LHCN-M2 (cell line): ENCODE results near the gene GPR101. TPM values are rescaled to one million over a fixed set of nuclear protein-coding genes. Genes with fewer than 3 reads are reported as not detected.

Experiments
- DNase-seq: peaks from one replicate; pipeline ENCODE4 v3.0.0-alpha.2; 2012; ENCODE audit warnings: low read depth
- polyA plus RNA-seq: library from polyadenylated mRNA; unstranded; fragments of >200 nt; gene quantifications from one replicate; pipeline ENCODE4 v1.2.1, GENCODE V29; 2012; ENCODE audit warnings: missing spikeins
- total RNA-seq: library from RNA; depleted of rRNA; stranded (reverse); fragments of >200 nt; gene quantifications from 2 replicates; pipeline ENCODE4 v1.2.3, GENCODE V29; 2014; rRNA removed

GPR101 gene, protein sequence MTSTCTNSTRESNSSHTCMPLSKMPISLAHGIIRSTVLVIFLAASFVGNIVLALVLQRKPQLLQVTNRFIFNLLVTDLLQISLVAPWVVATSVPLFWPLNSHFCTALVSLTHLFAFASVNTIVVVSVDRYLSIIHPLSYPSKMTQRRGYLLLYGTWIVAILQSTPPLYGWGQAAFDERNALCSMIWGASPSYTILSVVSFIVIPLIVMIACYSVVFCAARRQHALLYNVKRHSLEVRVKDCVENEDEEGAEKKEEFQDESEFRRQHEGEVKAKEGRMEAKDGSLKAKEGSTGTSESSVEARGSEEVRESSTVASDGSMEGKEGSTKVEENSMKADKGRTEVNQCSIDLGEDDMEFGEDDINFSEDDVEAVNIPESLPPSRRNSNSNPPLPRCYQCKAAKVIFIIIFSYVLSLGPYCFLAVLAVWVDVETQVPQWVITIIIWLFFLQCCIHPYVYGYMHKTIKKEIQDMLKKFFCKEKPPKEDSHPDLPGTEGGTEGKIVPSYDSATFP
- total RNA-seq, result not detected in 2 replicates
- polyA plus RNA-seq, result not detected

DNA sequence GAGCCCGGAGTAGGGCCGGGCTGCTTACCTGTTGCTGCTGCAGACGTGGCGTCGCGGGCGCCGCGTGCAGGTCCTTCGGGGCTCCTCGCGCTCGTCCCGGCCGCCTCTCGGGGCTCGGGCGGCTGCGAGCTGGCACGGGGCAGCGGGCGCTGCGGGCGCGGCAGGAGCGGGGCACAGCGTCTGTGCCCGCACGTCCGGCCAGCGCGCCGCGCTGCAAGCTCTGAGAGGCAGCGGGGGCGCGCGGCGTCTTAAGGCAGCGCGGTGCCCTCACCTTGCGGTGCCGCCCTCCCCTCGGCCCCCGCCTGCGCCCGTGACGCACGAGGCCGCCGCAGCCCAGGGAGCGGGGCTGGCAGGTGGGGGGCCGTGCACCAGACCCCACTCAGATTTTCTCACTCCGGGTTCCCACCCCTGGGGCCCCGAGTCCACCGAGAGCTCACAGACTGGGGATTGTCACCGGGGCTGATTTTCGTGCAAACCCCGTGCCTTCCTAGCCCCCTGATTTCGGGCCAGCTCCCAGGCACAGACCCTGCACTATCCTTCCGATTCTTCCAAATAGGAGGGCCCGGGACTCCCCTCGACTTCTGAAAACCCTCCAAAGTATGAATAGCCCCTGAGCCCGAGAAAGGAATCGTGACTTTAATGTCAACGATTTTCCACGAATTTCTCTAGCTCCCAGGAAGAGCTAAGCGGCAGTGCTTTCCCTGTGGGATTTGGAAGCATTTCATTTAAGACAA is at the start of gene GPR101:
Gene GPR101 (minus strand): TSS at position 222 of the 734 bp plus-strand sequence. CDS start 2,321 bp downstream, outside the sequence.
- no peak for DNase-seq

GRCh38 chrX:137081239-137081638 is 47.4 kb upstream of the GPR101 start:
- no peak for DNase-seq

DNA sequence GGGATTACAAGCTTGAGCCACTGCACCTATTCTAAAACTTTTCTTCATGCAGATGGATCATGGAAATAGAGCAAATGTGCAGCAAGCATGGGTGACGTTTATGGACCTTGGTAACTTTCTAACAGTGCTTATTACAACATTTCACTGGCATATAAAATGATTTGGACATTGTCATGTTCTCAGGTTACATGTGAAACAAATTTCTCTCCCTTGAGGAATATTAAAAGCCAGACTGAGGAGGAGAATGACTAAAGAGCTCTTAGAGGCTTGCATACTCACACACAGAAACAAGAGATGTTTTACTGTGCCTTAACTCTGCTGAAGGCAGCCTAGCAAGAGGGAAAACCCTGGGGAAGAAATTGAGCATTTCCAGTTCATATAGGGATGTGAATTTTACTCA is 38.6 kb upstream of the GPR101 start:
- DNase-seq, result peak; percentile 70

DNA sequence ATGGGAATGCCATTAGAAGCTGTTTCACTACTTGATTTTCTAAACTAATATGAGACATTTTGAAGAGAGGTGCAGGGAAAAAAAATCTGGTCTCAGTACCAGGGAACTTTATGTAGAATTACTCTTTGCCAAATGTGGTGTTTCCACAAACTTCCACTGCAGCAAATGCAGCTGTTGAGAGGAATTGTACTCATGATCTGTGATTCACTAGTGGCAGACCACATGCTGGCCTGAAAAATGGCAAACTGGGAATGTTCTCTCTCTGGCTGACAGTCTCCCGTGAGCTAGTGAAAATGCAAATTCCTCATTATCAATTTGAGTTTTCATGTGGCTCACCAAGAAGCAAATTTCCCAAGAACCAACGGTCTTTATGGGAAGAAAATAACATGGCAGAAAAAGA is 37.8 kb upstream of the GPR101 start:
- DNase-seq, result peak; percentile 77

DNA sequence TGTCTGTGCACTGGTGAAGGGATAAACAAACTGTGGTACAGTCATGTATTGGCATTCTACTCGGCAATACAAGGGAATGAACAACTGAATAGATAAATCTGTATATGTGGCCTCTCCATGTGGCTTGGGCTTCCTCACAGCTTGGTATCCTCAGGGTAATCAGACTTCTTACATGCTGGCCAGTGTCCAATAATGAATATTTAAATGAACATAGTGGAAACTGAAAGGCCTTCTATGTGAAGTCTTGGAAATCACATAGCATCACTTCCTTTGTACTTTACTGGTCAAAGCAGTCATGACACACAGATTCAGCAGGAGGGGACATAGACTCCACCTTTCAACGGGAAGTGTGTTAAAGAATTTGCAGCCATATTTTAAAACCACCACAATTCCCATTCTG is 33.4 kb upstream of the GPR101 start:
- no peak for DNase-seq

DNA sequence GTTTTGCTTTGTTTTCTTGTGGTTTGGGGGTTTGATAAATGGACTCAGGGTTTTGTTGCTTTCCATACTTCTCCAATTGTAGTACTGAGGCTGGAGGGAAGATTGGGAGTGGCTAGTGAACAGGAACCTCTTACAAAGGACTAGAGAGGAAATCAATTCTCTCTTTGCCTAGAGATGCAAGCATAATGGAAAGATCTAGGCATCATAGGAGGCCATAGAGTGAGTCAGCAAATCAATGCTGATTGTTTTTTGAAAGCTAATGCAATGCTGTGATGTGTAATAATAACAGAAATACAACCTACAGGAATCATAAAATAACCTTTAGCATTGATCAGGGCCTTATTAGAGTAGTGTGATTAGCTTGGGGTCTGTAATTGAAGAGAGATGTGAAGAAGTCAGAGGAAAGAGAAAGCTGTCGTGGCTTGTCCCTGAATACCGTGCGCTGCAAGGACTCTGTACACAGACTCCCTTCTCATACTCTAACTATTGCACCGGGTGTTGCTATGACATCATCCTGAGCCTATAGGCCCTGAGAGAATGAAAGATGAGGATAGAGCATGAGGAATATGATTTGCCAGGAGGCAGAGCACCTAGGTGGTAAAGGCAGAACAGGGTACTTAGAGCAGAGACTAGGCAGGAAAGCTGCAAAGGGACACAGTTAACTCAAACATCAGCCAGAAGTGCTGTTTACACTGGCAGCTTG is 29.3 kb upstream of the GPR101 start:
- no peak for DNase-seq

DNA sequence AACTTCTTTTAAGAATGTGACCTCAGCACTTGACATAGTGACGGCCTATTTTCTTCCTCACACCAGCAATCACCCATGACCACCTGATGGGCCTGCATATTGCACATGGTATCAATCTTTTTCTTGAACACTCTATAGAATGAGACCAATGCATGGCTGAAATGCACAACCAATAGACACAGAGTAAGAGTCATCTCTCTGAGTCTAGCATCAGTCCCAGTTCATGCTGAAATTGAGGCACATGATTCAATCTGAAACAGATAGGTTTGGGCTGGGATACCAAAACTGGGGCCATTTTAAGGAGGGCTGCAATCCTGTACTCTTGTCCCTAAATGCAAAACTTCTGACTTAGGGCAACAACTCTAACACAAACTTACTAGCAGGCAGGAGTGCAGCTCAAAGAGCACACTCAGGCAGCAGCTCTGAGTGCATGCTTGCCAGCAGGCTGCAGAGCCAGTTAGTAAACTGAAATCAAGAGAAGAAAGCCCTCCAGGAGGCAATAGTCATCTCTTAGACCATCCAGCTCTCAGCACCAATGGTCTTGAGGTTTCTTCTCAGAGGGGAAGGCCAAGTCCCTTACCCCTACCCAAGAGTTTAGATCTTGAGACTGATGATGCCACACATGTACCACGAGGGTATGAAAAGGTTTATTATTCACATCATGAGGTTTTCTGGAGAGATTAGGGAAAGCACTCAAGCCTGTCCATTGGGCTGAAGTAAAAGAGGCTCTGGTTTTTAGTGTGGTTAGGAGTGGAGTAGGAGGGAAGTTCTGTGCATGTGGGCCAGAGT is 24.7 kb upstream of the GPR101 start:
- DNase-seq, result no peak

- no peak for DNase-seq
These were observed 18.9 kb upstream of the GPR101 start for GRCh38 chrX:137052643-137053235.

DNA sequence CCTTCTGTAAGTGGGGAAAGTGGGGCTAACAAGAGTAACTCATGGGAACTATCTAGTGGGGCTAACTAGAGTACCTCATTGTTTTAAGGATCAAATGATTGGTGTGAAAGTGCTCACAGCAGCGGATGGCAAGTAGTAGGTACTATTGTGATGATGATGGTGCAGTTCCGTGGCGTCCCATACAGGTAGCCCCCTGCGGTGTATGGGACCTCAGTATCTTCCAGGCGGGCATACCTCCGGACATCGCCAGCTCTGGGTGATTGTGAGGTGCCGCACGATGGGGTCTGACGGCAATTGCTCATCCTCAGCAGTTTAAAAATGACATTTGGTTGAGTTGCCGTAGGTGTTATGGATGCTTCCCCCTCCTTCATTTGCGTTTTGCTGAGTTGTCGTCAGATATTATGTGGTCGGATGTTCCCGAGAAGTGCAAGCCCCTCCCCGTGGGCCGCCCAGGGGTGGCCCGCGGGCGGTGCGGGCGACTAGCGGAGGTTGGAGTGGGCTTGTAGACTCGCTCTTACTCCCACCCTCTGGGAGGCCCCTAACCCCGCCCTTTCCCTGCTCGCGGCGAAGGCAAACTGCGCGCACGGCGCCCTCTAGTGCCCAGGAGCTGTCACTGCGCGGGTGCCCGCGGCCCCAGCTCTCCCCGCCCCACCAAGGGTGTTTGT is 18.3 kb upstream of the GPR101 start:
- peak; percentile 29 for DNase-seq

- no peak for DNase-seq
These were observed 11.1 kb upstream of the GPR101 start for GRCh38 chrX:137044893-137045292.

DNA sequence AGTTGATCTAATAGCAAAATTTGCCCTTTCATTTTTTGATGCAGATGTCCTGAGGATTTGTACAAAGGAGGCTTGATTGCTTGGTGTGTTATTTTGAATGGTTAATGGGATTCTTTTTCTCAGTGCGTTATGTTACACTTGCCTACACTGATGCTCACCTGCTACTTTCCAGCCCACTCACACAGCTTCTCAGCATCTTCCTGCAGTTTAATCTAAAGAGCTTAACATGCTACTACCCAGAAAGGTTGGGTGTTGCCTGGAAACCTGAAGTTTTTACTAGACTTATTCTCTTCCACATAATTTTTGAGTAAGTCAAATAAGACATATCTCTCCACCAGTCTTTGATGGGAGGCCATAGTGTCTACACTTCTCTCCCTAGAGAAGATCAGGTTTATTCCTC is 9.9 kb upstream of the GPR101 start:
- DNase-seq, result no peak

GRCh38 chrX:137041329-137041728 is 7.5 kb upstream of the GPR101 start:
- DNase-seq, result no peak

- no peak for DNase-seq
These were observed 6.5 kb upstream of the GPR101 start for GRCh38 chrX:137040113-137040794.

DNA sequence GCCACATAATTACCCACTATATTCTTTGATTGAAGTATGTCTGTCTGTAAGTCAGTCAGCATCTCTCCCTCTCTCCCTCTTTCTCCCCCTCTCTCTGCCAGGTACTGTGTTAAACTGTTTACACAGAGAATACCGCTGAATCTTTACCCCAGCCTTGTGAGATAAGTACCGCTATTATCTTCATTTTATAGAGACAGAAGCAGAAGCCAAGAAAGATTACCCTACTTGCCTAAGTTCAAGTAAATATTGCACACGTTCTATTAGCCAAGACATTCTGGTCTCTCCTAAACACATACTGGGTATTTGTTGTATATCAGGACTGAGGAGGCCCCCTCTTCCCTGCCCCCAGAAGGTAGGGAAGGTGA is 695 bp upstream of the GPR101 start:
- DNase-seq, result no peak

- no peak for DNase-seq
These were observed 688 bp downstream of the GPR101 start for GRCh38 chrX:137032841-137033773.

- DNase-seq, result no peak
These were observed 1.5 kb downstream of the GPR101 start for GRCh38 chrX:137032341-137032694.

DNA sequence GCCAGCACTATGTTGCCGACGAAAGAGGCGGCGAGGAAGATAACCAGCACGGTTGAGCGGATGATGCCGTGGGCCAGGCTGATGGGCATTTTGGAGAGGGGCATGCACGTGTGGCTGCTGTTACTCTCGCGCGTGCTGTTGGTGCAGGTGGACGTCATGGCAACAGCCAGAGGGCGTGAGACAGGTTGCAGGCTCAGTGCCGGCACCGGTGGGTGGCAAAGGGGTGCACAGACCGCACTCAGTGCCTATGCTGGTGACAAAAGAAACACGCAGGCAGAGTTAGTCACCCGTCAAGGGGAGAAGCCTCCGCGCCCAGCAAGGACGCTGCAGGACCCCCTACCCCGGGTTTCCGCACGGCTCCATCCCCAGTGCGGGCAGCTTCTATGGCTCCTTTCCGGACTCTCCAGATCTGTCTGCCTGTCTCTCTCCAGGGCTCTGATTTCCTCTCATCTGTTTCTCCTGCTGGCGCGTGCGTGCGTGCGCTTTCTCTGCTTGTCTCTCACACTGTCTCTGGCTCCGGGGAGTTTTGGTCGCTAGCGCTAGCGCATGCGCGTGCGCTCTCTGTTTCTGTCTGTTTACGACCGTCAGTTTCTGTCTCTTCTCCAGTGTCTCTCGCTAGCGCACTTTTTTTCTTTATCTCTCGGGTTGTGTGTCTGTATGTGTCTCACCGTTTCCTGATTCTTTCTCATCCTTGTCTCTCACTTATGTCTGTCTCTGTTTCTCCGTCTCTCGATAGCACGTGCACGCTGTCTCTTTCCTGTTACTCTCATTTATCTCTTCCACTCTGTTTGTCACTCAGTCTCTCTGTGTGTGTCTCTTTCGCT is 2.1 kb downstream of the GPR101 start:
- peak; percentile 39 for DNase-seq

DNA sequence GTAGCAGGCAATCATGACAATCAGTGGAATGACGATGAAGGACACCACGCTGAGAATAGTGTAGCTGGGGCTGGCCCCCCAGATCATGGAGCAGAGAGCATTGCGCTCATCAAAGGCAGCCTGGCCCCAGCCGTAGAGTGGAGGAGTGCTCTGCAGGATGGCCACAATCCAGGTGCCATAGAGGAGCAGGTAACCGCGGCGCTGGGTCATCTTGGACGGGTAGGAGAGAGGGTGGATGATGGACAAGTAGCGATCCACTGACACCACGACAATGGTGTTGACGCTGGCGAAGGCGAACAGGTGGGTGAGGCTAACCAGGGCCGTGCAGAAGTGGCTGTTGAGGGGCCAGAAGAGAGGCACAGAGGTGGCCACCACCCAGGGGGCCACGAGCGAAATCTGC is 2.8 kb downstream of the GPR101 start:
- no peak for DNase-seq
